Esophagus squamous epithelium (tissue), 5 donors: ENCODE data around the gene IL18. TPM values are rescaled to one million over a fixed set of nuclear protein-coding genes. Genes with fewer than 3 reads are reported as not detected.
A peak's percentile ranks its signal among the peaks of the same experiment; 100 is the strongest.

Source experiments
- DNase-seq: peaks from one replicate; lab custom pipeline; 2025; lab: John Stamatoyannopoulos, UW
- H3K27ac ChIP-seq, 4 donors: fragments of 200-600 bp; sonication (generic); one replicate each; pipeline ENCODE4 v1.5.1; 2016 to 2019; ENCODE audit warnings: mild to moderate bottlenecking in 1 of 4
- H3K27me3 ChIP-seq, 4 donors: fragments of 200-600 bp; sonication (generic); 1 replicate in 3 of 4; 2 replicates in 1 of 4; pipeline versions ENCODE4 v1.5.1 to v1.6.0; 2017 to 2021; ENCODE audit warnings: antibody characterized with exemption in 1 of 4
- H3K36me3 ChIP-seq, 3 donors: fragments of 200-600 bp; sonication (generic); one replicate each; pipeline ENCODE4 v1.5.1; 2016 to 2019
- H3K4me1 ChIP-seq, 3 donors: fragments of 200-600 bp; sonication (generic); one replicate each; pipeline ENCODE4 v1.5.1; 2017 to 2019
- H3K4me3 ChIP-seq, 4 donors: fragments of 200-600 bp; sonication (generic); 1 replicate in 3 of 4; 2 replicates in 1 of 4; pipeline ENCODE4 v1.5.1; 2016 to 2019; ENCODE audit warnings: mild to moderate bottlenecking in 2 of 4, moderate library complexity in 1 of 4
- H3K9me3 ChIP-seq, 3 donors: fragments of 200-600 bp; sonication (generic); one replicate each; pipeline ENCODE4 v1.5.1; 2016 to 2019
- CTCF ChIP-seq, 6 experiments: fragments of 450-650 bp in 4 of 6; fragments of 200-600 bp in 2 of 6; sonication (generic) in 2 of 6; IDR thresholded peaks; one replicate each; pipeline ENCODE4 v1.5.1; 2016 to 2019; ENCODE audit warnings: antibody characterized with exemption in 6 of 6, mild to moderate bottlenecking in 4 of 6, moderate library complexity in 4 of 6
- POLR2A ChIP-seq, 4 donors: fragments of 450-650 bp; IDR thresholded peaks; one replicate each; pipeline ENCODE4 v1.6.1; 2017; ENCODE audit warnings: antibody characterized with exemption in 4 of 4, mild to moderate bottlenecking in 4 of 4, moderate library complexity in 3 of 4
- WGBS, 2 donors: methylation state at CpG; one replicate each; pipeline ENCODE4 v1.1.5; 2018; 5-methylcytosine and 5-hydroxymethylcytosine counted together
- intact Hi-C: fragments of 100-400 bp; cut with DNase I; formaldehyde crosslinking; loops from one replicate; pipeline ENCODE4 v1.15.0; 2022
- total RNA-seq, 4 donors: library from RNA; depleted of rRNA; stranded (reverse); fragments of >200 nt; gene quantifications; one replicate each; pipeline ENCODE4 v1.1.0, GENCODE V29; 2016
- donor health status: DM: yes; HTN: yes; CAD: no.

Gene IL18
- total RNA-seq, 4 donors from 2014 or later = 43.7 to 125 (median 98.3) TPM

- TF ChIP-seq POLR2A (IDR thresholded peaks at IDR 0.05) = no peak
- TF ChIP-seq CTCF (IDR thresholded peaks at IDR 0.05) = no peak
- intact Hi-C loops = no loop called here
These were observed 7.5 kb downstream of the IL18 start for GRCh38 chr11:112156153-112156955.

GRCh38 chr11:112150517-112150916 lies 13.4 kb downstream of the IL18 start:
- Histone ChIP-seq H3K4me3 (no peak overlapping the region), H3K27me3 (no peaks in the 10 kb centered on the region), H3K9me3 (no peaks in the 10 kb centered on the region), H3K4me1 (no peaks in the 10 kb centered on the region), H3K27ac (no peak overlapping the region), H3K36me3 (peaks cover 0 to 74% (median 8%) of the 10 kb centered on the region in 3 donors)
- TF ChIP-seq CTCF (IDR thresholded peaks at IDR 0.05) (no peak), POLR2A (IDR thresholded peaks at IDR 0.05) (no peak)
- 75 to 78% methylated on average over 5 of the region's 5 CpGs for WGBS, 2 donors
- intact Hi-C loops = no loop called here
- DNase-seq = no peak

More at GRCh38 chr11:112156153-112156955, 7.5 kb downstream of the IL18 start:
- Histone ChIP-seq H3K36me3 (peaks cover 0 to 37% (median 8%) of the 10 kb centered on the region in 3 donors), H3K4me1 (peaks cover 0 to 38% (median 9%) of the 10 kb centered on the region in 3 donors), H3K9me3 (no peaks in the 10 kb centered on the region), H3K27me3 (no peaks in the 10 kb centered on the region), H3K27ac (peak overlapping the region in 3 of 4 donors; percentile 25 to 68 (median 65)), H3K4me3 (no peak overlapping the region)
- no peak for DNase-seq
- 90 to 93% methylated on average over 5 of the region's 5 CpGs for WGBS, 2 donors

GRCh38 chr11:112143597-112143996 lies 20.3 kb downstream of the IL18 start:
- WGBS, 2 donors = 86 to 87% methylated on average over 3 of the region's 3 CpGs
- no peak overlapping the region for H3K27ac ChIP-seq
- no peak overlapping the region for H3K4me3 ChIP-seq
- no peak for TF ChIP-seq CTCF (IDR thresholded peaks at IDR 0.05)
- intact Hi-C loops = no loop called here
- no peak for DNase-seq
- peaks cover 0 to 9% (median 9%) of the 10 kb centered on the region in 3 donors for H3K9me3 ChIP-seq
- peaks cover 0 to 65% (median 0%) of the 10 kb centered on the region in 3 donors for H3K36me3 ChIP-seq
- no peaks in the 10 kb centered on the region for H3K4me1 ChIP-seq
- no peaks in the 10 kb centered on the region for H3K27me3 ChIP-seq

- DNase-seq = no peak
- 83 to 90% methylated on average over 3 of the region's 4 CpGs for WGBS, 2 donors
These were observed 29.4 kb downstream of the IL18 start for GRCh38 chr11:112134473-112134872.

More at GRCh38 chr11:112134473-112134872, 29.4 kb downstream of the IL18 start:
- no peaks in the 10 kb centered on the region for H3K36me3 ChIP-seq
- no peaks in the 10 kb centered on the region for H3K27me3 ChIP-seq
- no peak overlapping the region for H3K27ac ChIP-seq
- intact Hi-C loops = no loop called here
- no peak overlapping the region for H3K4me3 ChIP-seq
- no peaks in the 10 kb centered on the region for H3K9me3 ChIP-seq
- TF ChIP-seq POLR2A (IDR thresholded peaks at IDR 0.05) (no peak), CTCF (IDR thresholded peaks at IDR 0.05) (no peak)
- H3K4me1 ChIP-seq = peaks cover 4 to 28% (median 6%) of the 10 kb centered on the region in 3 donors
